SU-DHL-6 (cell line): ENCODE results near the gene AKAP8L.

Source experiments
- CTCF ChIP-seq: fragments of 200-600 bp; sonication (generic); IDR thresholded peaks from one replicate; pipeline ENCODE4 v1.5.1; 2017; ENCODE audit warnings: antibody characterized with exemption, mild to moderate bottlenecking, low read length, moderate library complexity; ENCODE audit not compliant: insufficient read depth, poor library complexity, severe bottlenecking
- EZH2phosphoT487 ChIP-seq: fragments of 200-600 bp; sonication (generic), shearing (Covaris generic); conservative IDR thresholded peaks from 2 replicates; pipeline ENCODE4 v1.6.1; 2018; ENCODE audit warnings: mild to moderate bottlenecking, antibody characterized with exemption, low read length, moderate library complexity, mixed read lengths

DNA sequence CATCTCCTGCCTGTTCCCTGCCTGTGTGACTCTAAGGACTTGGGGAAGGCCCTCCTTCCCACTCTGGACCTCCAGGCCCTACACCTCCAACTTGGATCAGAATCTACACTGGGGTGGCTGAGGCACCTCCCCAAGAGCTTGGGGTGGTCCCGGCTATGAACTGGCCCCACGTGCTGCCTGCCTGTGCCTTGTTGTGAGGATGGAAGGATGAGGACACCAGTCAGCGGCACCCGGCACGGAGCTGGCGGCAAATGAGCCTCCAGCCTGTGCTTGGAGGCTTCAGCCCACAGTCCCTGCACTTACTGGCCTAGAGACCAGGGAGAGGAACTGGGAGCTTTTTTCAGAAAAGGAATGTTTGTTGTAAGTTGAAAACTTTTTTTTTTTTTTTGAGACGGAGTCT, 47.7 kb downstream of the AKAP8L start:
- no peak for TF ChIP-seq CTCF
- no peak for TF ChIP-seq EZH2phosphoT487
